Activated CD4-positive, alpha-beta T cell treated with anti-CD3 and anti-CD28 coated beads, Interleukin-2, amount 10 ng/mL, durations not matched to agents 7 days and 5 days (primary cell): ENCODE results near the gene GALNT14. TPM values are rescaled to one million over a fixed set of nuclear protein-coding genes. Genes with fewer than 3 reads are reported as not detected.

Experiments used
- CTCF ChIA-PET: fragments of 350-600 bp; sonication (Branson Sonifier 250); formaldehyde crosslinking; loops from one replicate; lab custom pipeline; 2021; ENCODE audit warnings: antibody characterized with exemption; lab: Charles Lee
- POLR2A ChIA-PET: fragments of 350-600 bp; sonication (Branson Sonifier 250); formaldehyde crosslinking; loops from one replicate; lab custom pipeline; 2021; ENCODE audit warnings: antibody characterized with exemption; lab: Charles Lee
- DNase-seq: peaks from one replicate; pipeline ENCODE4 v3.0.0-alpha.2; 2020
- H3K27ac Mint-ChIP-seq: one replicate; pipeline ENCODE4 v1.8.0; 2021; ENCODE audit warnings: mild to moderate bottlenecking, moderate library complexity, mixed read lengths
- H3K27me3 Mint-ChIP-seq: one replicate; pipeline ENCODE4 v1.8.0; 2021; ENCODE audit warnings: mixed read lengths
- H3K36me3 Mint-ChIP-seq: one replicate; pipeline ENCODE4 v1.8.0; 2021; ENCODE audit warnings: low read depth, mixed read lengths
- H3K4me1 Mint-ChIP-seq: one replicate; pipeline ENCODE4 v1.8.0; 2021; ENCODE audit warnings: mixed read lengths
- H3K4me3 Mint-ChIP-seq: one replicate; pipeline ENCODE4 v1.8.0; 2021; ENCODE audit warnings: mild to moderate bottlenecking, moderate library complexity, mixed read lengths
- H3K9me3 Mint-ChIP-seq: one replicate; pipeline ENCODE4 v1.8.0; 2021; ENCODE audit warnings: mixed read lengths
- total RNA-seq, 2 experiments: library from RNA; stranded (reverse); gene quantifications; one replicate each; pipeline ENCODE4 v1.2.3, GENCODE V29; 2021

GALNT14 gene
- total RNA-seq, 2 experiments from 2014 or later, result not detected

- Mint-ChIP-seq H3K27me3 (no peaks in the 10 kb centered on the region), H3K4me1 (no peaks in the 10 kb centered on the region)
- CTCF ChIA-PET, result no interaction called here
Measured at GRCh38 chr2:30984148-30984547, 154.1 kb downstream of the GALNT14 start.

GRCh38 chr2:30981510-30981909 is 156.7 kb downstream of the GALNT14 start:
- CTCF ChIA-PET, result interaction anchor here (0.8 kb wide), 1 partner anchor 1906 kb away, joined by 4 read pairs; no protein-coding TSS in a partner anchor
- Mint-ChIP-seq H3K4me1 (no peaks in the 10 kb centered on the region), H3K36me3 (no peaks in the 10 kb centered on the region), H3K27ac (no peak overlapping the region), H3K9me3 (no peaks in the 10 kb centered on the region), H3K27me3 (no peaks in the 10 kb centered on the region), H3K4me3 (no peak overlapping the region)
- DNase-seq, result no peak
- POLR2A ChIA-PET, result no interaction called here

More at GRCh38 chr2:30984148-30984547, 154.1 kb downstream of the GALNT14 start:
- Mint-ChIP-seq H3K27ac (no peak overlapping the region), H3K4me3 (no peak overlapping the region), H3K36me3 (no peaks in the 10 kb centered on the region), H3K9me3 (no peaks in the 10 kb centered on the region)
- POLR2A ChIA-PET, result no interaction called here
- no peak for DNase-seq

GRCh38 chr2:30981096-30981495 is 157.1 kb downstream of the GALNT14 start:
- ChIA-PET CTCF (interaction anchor here (0.8 kb wide), 1 partner anchor 1905 kb away, joined by 4 read pairs; no protein-coding TSS in a partner anchor), POLR2A (no interaction called here)

GRCh38 chr2:30979822-30980245 is 158.4 kb downstream of the GALNT14 start:
- no peak overlapping the region for H3K27ac Mint-ChIP-seq
- no peak for DNase-seq
- H3K4me1 Mint-ChIP-seq, result no peaks in the 10 kb centered on the region
- H3K9me3 Mint-ChIP-seq, result no peaks in the 10 kb centered on the region
- ChIA-PET POLR2A (no interaction called here), CTCF (interaction anchor here (0.6 kb wide), 1 partner anchor 1080 kb away, joined by 3 read pairs; no protein-coding TSS in a partner anchor)
- H3K27me3 Mint-ChIP-seq, result peaks cover 4% of the 10 kb centered on the region
- no peak overlapping the region for H3K4me3 Mint-ChIP-seq
- H3K36me3 Mint-ChIP-seq, result no peaks in the 10 kb centered on the region

More at GRCh38 chr2:30981096-30981495, 157.1 kb downstream of the GALNT14 start:
- H3K4me3 Mint-ChIP-seq, result no peak overlapping the region
- no peak overlapping the region for H3K27ac Mint-ChIP-seq
- H3K9me3 Mint-ChIP-seq, result no peaks in the 10 kb centered on the region
- no peaks in the 10 kb centered on the region for H3K4me1 Mint-ChIP-seq
- no peak for DNase-seq
- peaks cover 1% of the 10 kb centered on the region for H3K27me3 Mint-ChIP-seq
- H3K36me3 Mint-ChIP-seq, result no peaks in the 10 kb centered on the region

GRCh38 chr2:30978854-30979253 is 159.4 kb downstream of the GALNT14 start:
- H3K4me1 Mint-ChIP-seq, result no peaks in the 10 kb centered on the region
- H3K27me3 Mint-ChIP-seq, result peaks cover 8% of the 10 kb centered on the region
- H3K36me3 Mint-ChIP-seq, result no peaks in the 10 kb centered on the region
- ChIA-PET POLR2A (no interaction called here), CTCF (interaction anchor here (0.8 to 1.8 kb wide), 2 partner anchors 8 to 9 kb away, joined by 3 to 4 read pairs; no protein-coding TSS in a partner anchor)
- no peaks in the 10 kb centered on the region for H3K9me3 Mint-ChIP-seq
- H3K4me3 Mint-ChIP-seq, result no peak overlapping the region
- no peak for DNase-seq
- no peak overlapping the region for H3K27ac Mint-ChIP-seq

GRCh38 chr2:30978044-30978443 is 160.2 kb downstream of the GALNT14 start:
- Mint-ChIP-seq H3K9me3 (no peaks in the 10 kb centered on the region), H3K36me3 (no peaks in the 10 kb centered on the region), H3K27me3 (peaks cover 8% of the 10 kb centered on the region), H3K27ac (no peak overlapping the region), H3K4me3 (no peak overlapping the region), H3K4me1 (no peaks in the 10 kb centered on the region)
- DNase-seq, result no peak
- POLR2A ChIA-PET, result no interaction called here
- CTCF ChIA-PET, result interaction anchor here (1.8 kb wide), 1 partner anchor 9 kb away, joined by 4 read pairs; no protein-coding TSS in a partner anchor

- H3K27me3 Mint-ChIP-seq, result peaks cover 8% of the 10 kb centered on the region
- H3K36me3 Mint-ChIP-seq, result no peaks in the 10 kb centered on the region
- no peak overlapping the region for H3K4me3 Mint-ChIP-seq
- H3K27ac Mint-ChIP-seq, result no peak overlapping the region
- no peak for DNase-seq
- POLR2A ChIA-PET, result no interaction called here
- H3K9me3 Mint-ChIP-seq, result no peaks in the 10 kb centered on the region
- no peaks in the 10 kb centered on the region for H3K4me1 Mint-ChIP-seq
- CTCF ChIA-PET, result no interaction called here
Measured at GRCh38 chr2:30975156-30975555, 163.1 kb downstream of the GALNT14 start.

GRCh38 chr2:30974554-30974953 is 163.7 kb downstream of the GALNT14 start:
- H3K36me3 Mint-ChIP-seq, result no peaks in the 10 kb centered on the region
- H3K27me3 Mint-ChIP-seq, result peaks cover 8% of the 10 kb centered on the region
- no peaks in the 10 kb centered on the region for H3K9me3 Mint-ChIP-seq
- ChIA-PET POLR2A (no interaction called here), CTCF (no interaction called here)
- no peak overlapping the region for H3K27ac Mint-ChIP-seq
- no peaks in the 10 kb centered on the region for H3K4me1 Mint-ChIP-seq
- no peak overlapping the region for H3K4me3 Mint-ChIP-seq
- DNase-seq, result no peak

- no peaks in the 10 kb centered on the region for H3K36me3 Mint-ChIP-seq
- POLR2A ChIA-PET, result no interaction called here
- CTCF ChIA-PET, result no interaction called here
- H3K4me3 Mint-ChIP-seq, result no peak overlapping the region
- peaks cover 8% of the 10 kb centered on the region for H3K27me3 Mint-ChIP-seq
- no peak for DNase-seq
- H3K9me3 Mint-ChIP-seq, result no peaks in the 10 kb centered on the region
- H3K27ac Mint-ChIP-seq, result no peak overlapping the region
- no peaks in the 10 kb centered on the region for H3K4me1 Mint-ChIP-seq
Measured at GRCh38 chr2:30974092-30974491, 164.1 kb downstream of the GALNT14 start.

- H3K4me3 Mint-ChIP-seq, result no peak overlapping the region
- ChIA-PET POLR2A (no interaction called here), CTCF (no interaction called here)
- no peak for DNase-seq
- peaks cover 8% of the 10 kb centered on the region for H3K27me3 Mint-ChIP-seq
- no peaks in the 10 kb centered on the region for H3K9me3 Mint-ChIP-seq
- H3K36me3 Mint-ChIP-seq, result no peaks in the 10 kb centered on the region
- H3K27ac Mint-ChIP-seq, result no peak overlapping the region
- H3K4me1 Mint-ChIP-seq, result no peaks in the 10 kb centered on the region
Measured at GRCh38 chr2:30971231-30972025, 166.8 kb downstream of the GALNT14 start.

GRCh38 chr2:30968660-30969397 is 169.4 kb downstream of the GALNT14 start:
- ChIA-PET POLR2A (no interaction called here), CTCF (interaction anchor here (0.9 kb wide), 1 partner anchor 9 kb away, joined by 4 read pairs; no protein-coding TSS in a partner anchor)
- H3K27ac Mint-ChIP-seq, result no peak overlapping the region
- no peaks in the 10 kb centered on the region for H3K9me3 Mint-ChIP-seq
- no peaks in the 10 kb centered on the region for H3K36me3 Mint-ChIP-seq
- no peaks in the 10 kb centered on the region for H3K27me3 Mint-ChIP-seq
- H3K4me1 Mint-ChIP-seq, result no peaks in the 10 kb centered on the region
- no peak overlapping the region for H3K4me3 Mint-ChIP-seq
- no peak for DNase-seq

GRCh38 chr2:30966786-30967185 is 171.5 kb downstream of the GALNT14 start:
- H3K27ac Mint-ChIP-seq, result no peak overlapping the region
- no peaks in the 10 kb centered on the region for H3K4me1 Mint-ChIP-seq
- ChIA-PET POLR2A (no interaction called here), CTCF (no interaction called here)
- H3K36me3 Mint-ChIP-seq, result no peaks in the 10 kb centered on the region
- H3K9me3 Mint-ChIP-seq, result no peaks in the 10 kb centered on the region
- no peaks in the 10 kb centered on the region for H3K27me3 Mint-ChIP-seq
- no peak for DNase-seq
- no peak overlapping the region for H3K4me3 Mint-ChIP-seq

- H3K4me1 Mint-ChIP-seq, result no peaks in the 10 kb centered on the region
- CTCF ChIA-PET, result no interaction called here
Measured at GRCh38 chr2:30965022-30965531, 173.2 kb downstream of the GALNT14 start.

More at GRCh38 chr2:30965022-30965531, 173.2 kb downstream of the GALNT14 start:
- Mint-ChIP-seq H3K36me3 (no peaks in the 10 kb centered on the region), H3K4me3 (no peak overlapping the region), H3K27ac (no peak overlapping the region), H3K27me3 (no peaks in the 10 kb centered on the region), H3K9me3 (no peaks in the 10 kb centered on the region)
- no peak for DNase-seq
- POLR2A ChIA-PET, result no interaction called here
